Mesenchymal stem cell (in vitro differentiated cells and primary cell): ENCODE results near the gene KCNG4.

Experiments
- DNase-seq: peaks from one replicate; pipeline ENCODE4 v3.0.0-alpha.2; 2013
- H2AFZ ChIP-seq: one replicate; pipeline ENCODE4 v1.6.1; 2013; ENCODE audit warnings: low read depth, mild to moderate bottlenecking, control low read depth, inconsistent platforms, low read length, moderate library complexity
- H2AK5ac ChIP-seq: 2 replicates; pipeline ENCODE4 v1.6.1; 2013; ENCODE audit warnings: low read length, moderate library complexity, mild to moderate bottlenecking, inconsistent platforms; ENCODE audit not compliant: severe bottlenecking
- H2BK120ac ChIP-seq: one replicate; pipeline ENCODE4 v1.6.1; 2013; ENCODE audit warnings: low read depth, mild to moderate bottlenecking, inconsistent platforms, low read length, moderate library complexity
- H2BK12ac ChIP-seq, 2 experiments: one replicate each; pipeline ENCODE4 v1.6.1; 2013; ENCODE audit warnings: inconsistent platforms in 2 of 2, low read length in 2 of 2, mild to moderate bottlenecking in 2 of 2, moderate library complexity in 2 of 2, control low read depth in 1 of 2
- H2BK15ac ChIP-seq: one replicate; pipeline ENCODE4 v1.6.1; 2013; ENCODE audit warnings: mild to moderate bottlenecking, low read depth, inconsistent platforms; ENCODE audit not compliant: poor library complexity, severe bottlenecking
- H2BK5ac ChIP-seq: 2 replicates; pipeline ENCODE4 v1.6.1; 2013; ENCODE audit warnings: low read depth, mild to moderate bottlenecking, low read length, control low read depth, inconsistent platforms; ENCODE audit not compliant: poor library complexity, severe bottlenecking
- H3K14ac ChIP-seq, 2 experiments: one replicate each; pipeline ENCODE4 v1.6.1; 2013; ENCODE audit warnings: inconsistent platforms in 2 of 2, low read length in 2 of 2, control low read depth in 1 of 2, mild to moderate bottlenecking in 1 of 2, moderate library complexity in 1 of 2
- H3K18ac ChIP-seq, 2 experiments: one replicate each; pipeline ENCODE4 v1.6.1; 2013; ENCODE audit warnings: inconsistent platforms in 2 of 2, low read length in 2 of 2, control low read depth in 1 of 2, low read depth in 1 of 2, mild to moderate bottlenecking in 1 of 2
- H3K23ac ChIP-seq, 2 experiments: one replicate each; pipeline ENCODE4 v1.6.1; 2013; ENCODE audit warnings: inconsistent platforms in 2 of 2, low read length in 2 of 2, mild to moderate bottlenecking in 2 of 2, moderate library complexity in 2 of 2, control low read depth in 1 of 2
- H3K27ac ChIP-seq: 2 replicates; pipeline ENCODE4 v1.5.1; 2013; ENCODE audit warnings: mild to moderate bottlenecking, moderate library complexity, low read length, control low read depth, inconsistent platforms; ENCODE audit not compliant: poor library complexity, severe bottlenecking
- H3K27me3 ChIP-seq, 2 experiments: 2 replicates each; pipeline versions ENCODE4 v1.6.1 to v1.7.0; 2013; ENCODE audit warnings: low read length in 2 of 2, mild to moderate bottlenecking in 2 of 2, moderate library complexity in 2 of 2, control low read depth in 1 of 2, inconsistent platforms in 1 of 2; ENCODE audit not compliant: control insufficient read depth in 1 of 2, insufficient read depth in 1 of 2
- H3K36me3 ChIP-seq, 2 experiments: 2 replicates each; pipeline versions ENCODE4 v1.6.1 to v1.7.0; 2013; ENCODE audit warnings: low read length in 2 of 2, control low read depth in 1 of 2, inconsistent platforms in 1 of 2, low read depth in 1 of 2, mild to moderate bottlenecking in 1 of 2; ENCODE audit not compliant: insufficient read depth in 2 of 2, control insufficient read depth in 1 of 2
- H3K4ac ChIP-seq, 2 experiments: one replicate each; pipeline ENCODE4 v1.6.1; 2013; ENCODE audit warnings: inconsistent platforms in 2 of 2, low read length in 2 of 2, mild to moderate bottlenecking in 2 of 2, moderate library complexity in 2 of 2, control low read depth in 1 of 2, low read depth in 1 of 2
- H3K4me1 ChIP-seq: 2 replicates; pipeline ENCODE4 v1.6.1; 2013; ENCODE audit warnings: low read depth, low read length, control low read depth; ENCODE audit not compliant: control insufficient read depth, insufficient read depth
- H3K4me2 ChIP-seq: 2 replicates; pipeline ENCODE4 v1.6.1; 2013; ENCODE audit warnings: low read length, mild to moderate bottlenecking, inconsistent platforms; ENCODE audit not compliant: poor library complexity, severe bottlenecking
- H3K4me3 ChIP-seq, 2 experiments: 2 replicates each; pipeline versions ENCODE4 v1.5.1 to v1.7.0; 2013; ENCODE audit warnings: low read length in 2 of 2, mild to moderate bottlenecking in 2 of 2, control low read depth in 1 of 2, low read depth in 1 of 2; ENCODE audit not compliant: insufficient read depth in 1 of 2
- H3K79me1 ChIP-seq: replicated peaks from 2 replicates; pipeline ENCODE4 v1.6.1; 2013; ENCODE audit warnings: mild to moderate bottlenecking, control low read depth, low read length, inconsistent platforms; ENCODE audit not compliant: poor library complexity, severe bottlenecking
- H3K9ac ChIP-seq: 2 replicates; pipeline ENCODE4 v1.7.0; 2013; ENCODE audit warnings: mild to moderate bottlenecking, low read length, moderate library complexity
- H3K9me3 ChIP-seq: 2 replicates; pipeline ENCODE4 v1.7.0; 2013; ENCODE audit warnings: mild to moderate bottlenecking, low read length; ENCODE audit not compliant: control insufficient read depth
- H4K8ac ChIP-seq: one replicate; pipeline ENCODE4 v1.6.1; 2013; ENCODE audit warnings: inconsistent platforms, mild to moderate bottlenecking, low read length, moderate library complexity
- H4K91ac ChIP-seq: one replicate; pipeline ENCODE4 v1.6.1; 2013; ENCODE audit warnings: mild to moderate bottlenecking, low read length, inconsistent platforms
- WGBS: methylation state at CpG from one replicate; pipeline ENCODE4 v1.1.7; 2013; ENCODE audit warnings: mixed read lengths; 5-methylcytosine and 5-hydroxymethylcytosine counted together

KCNG4 gene

GRCh38 chr16:84242839-84243238, 3.0 kb upstream of the KCNG4 start:
- H2AFZ ChIP-seq = no peak overlapping the region
- no peak overlapping the region for H3K4ac ChIP-seq
- H3K27ac ChIP-seq = no peak overlapping the region
- no peak overlapping the region for H2BK12ac ChIP-seq
- peaks cover 15% of the 10 kb centered on the region for H3K9me3 ChIP-seq
- no peaks in the 10 kb centered on the region for H3K79me1 ChIP-seq
- WGBS = 79% methylated on average over 6 of the region's 9 CpGs
- H3K27me3 ChIP-seq = peaks cover 62 to 75% of the 10 kb centered on the region in 2 experiments
- H3K23ac ChIP-seq = no peak overlapping the region
- H3K14ac ChIP-seq = no peak overlapping the region
- H3K18ac ChIP-seq = no peak overlapping the region
- no peak overlapping the region for H3K4me2 ChIP-seq
- H4K8ac ChIP-seq = no peak overlapping the region
- no peak overlapping the region for H3K4me3 ChIP-seq
- no peak overlapping the region for H2BK15ac ChIP-seq
- no peak for DNase-seq
- H2BK120ac ChIP-seq = no peak overlapping the region
- H3K36me3 ChIP-seq = no peaks in the 10 kb centered on the region
- H3K4me1 ChIP-seq = no peaks in the 10 kb centered on the region
- no peak overlapping the region for H2AK5ac ChIP-seq
- no peak overlapping the region for H4K91ac ChIP-seq
- H3K9ac ChIP-seq = no peak overlapping the region
- no peak overlapping the region for H2BK5ac ChIP-seq

- H2BK15ac ChIP-seq = no peak overlapping the region
- peaks cover 15% of the 10 kb centered on the region for H3K9me3 ChIP-seq
- H3K4me2 ChIP-seq = no peak overlapping the region
- H4K91ac ChIP-seq = no peak overlapping the region
- no peak overlapping the region for H2BK120ac ChIP-seq
- no peak overlapping the region for H2AK5ac ChIP-seq
- no peaks in the 10 kb centered on the region for H3K4me1 ChIP-seq
- no peaks in the 10 kb centered on the region for H3K79me1 ChIP-seq
- H3K23ac ChIP-seq = no peak overlapping the region
- no CpG with 5 or more reads among the region's 1 CpG for WGBS
- no peak overlapping the region for H3K9ac ChIP-seq
- no peak overlapping the region for H2BK12ac ChIP-seq
- H3K4me3 ChIP-seq = no peak overlapping the region
- no peak overlapping the region for H3K14ac ChIP-seq
- H3K27me3 ChIP-seq = peaks cover 70 to 85% of the 10 kb centered on the region in 2 experiments
- H2BK5ac ChIP-seq = no peak overlapping the region
- H3K36me3 ChIP-seq = no peaks in the 10 kb centered on the region
- DNase-seq = no peak
- H4K8ac ChIP-seq = no peak overlapping the region
- no peak overlapping the region for H3K18ac ChIP-seq
- no peak overlapping the region for H3K4ac ChIP-seq
- no peak overlapping the region for H3K27ac ChIP-seq
- H2AFZ ChIP-seq = no peak overlapping the region
These were observed 2.0 kb upstream of the KCNG4 start for GRCh38 chr16:84241778-84242177.

- H3K79me1 ChIP-seq = no peaks in the 10 kb centered on the region
- H3K4me2 ChIP-seq = no peak overlapping the region
- no peak overlapping the region for H3K14ac ChIP-seq
- H3K36me3 ChIP-seq = no peaks in the 10 kb centered on the region
- WGBS = 96% methylated on average over 2 of the region's 2 CpGs
- no peak overlapping the region for H3K27ac ChIP-seq
- H3K23ac ChIP-seq = no peak overlapping the region
- H3K27me3 ChIP-seq = peaks cover 72 to 81% of the 10 kb centered on the region in 2 experiments
- no peak overlapping the region for H4K8ac ChIP-seq
- no peaks in the 10 kb centered on the region for H3K4me1 ChIP-seq
- H2AK5ac ChIP-seq = no peak overlapping the region
- no peak overlapping the region for H2BK5ac ChIP-seq
- no peak overlapping the region for H2BK120ac ChIP-seq
- no peak overlapping the region for H3K4me3 ChIP-seq
- no peak overlapping the region for H2AFZ ChIP-seq
- H3K18ac ChIP-seq = no peak overlapping the region
- no peak overlapping the region for H2BK12ac ChIP-seq
- H2BK15ac ChIP-seq = no peak overlapping the region
- no peak overlapping the region for H3K9ac ChIP-seq
- H4K91ac ChIP-seq = no peak overlapping the region
- no peak overlapping the region for H3K4ac ChIP-seq
- no peak for DNase-seq
- peaks cover 15% of the 10 kb centered on the region for H3K9me3 ChIP-seq
These were observed 643 bp upstream of the KCNG4 start for GRCh38 chr16:84240455-84240854.

GRCh38 chr16:84239141-84239769, 557 bp downstream of the KCNG4 start:
- Histone ChIP-seq H2BK120ac (no peak overlapping the region), H3K27ac (no peak overlapping the region), H3K4me3 (no peak overlapping the region), H3K23ac (no peak overlapping the region), H3K18ac (no peak overlapping the region), H2BK5ac (no peak overlapping the region), H3K36me3 (no peaks in the 10 kb centered on the region), H3K9me3 (peaks cover 8% of the 10 kb centered on the region), H3K4ac (no peak overlapping the region), H2BK15ac (no peak overlapping the region), H3K79me1 (no peaks in the 10 kb centered on the region), H2AFZ (no peak overlapping the region), H3K4me1 (no peaks in the 10 kb centered on the region), H2BK12ac (no peak overlapping the region), H2AK5ac (no peak overlapping the region), H3K14ac (no peak overlapping the region), H4K8ac (no peak overlapping the region), H4K91ac (no peak overlapping the region), H3K27me3 (peaks cover 69 to 86% of the 10 kb centered on the region in 2 experiments), H3K9ac (no peak overlapping the region), H3K4me2 (no peak overlapping the region)
- WGBS = 58% methylated on average over 6 of the region's 10 CpGs
- no peak for DNase-seq
